HEK293 (cell line): ENCODE data around the gene ERG.
A peak's percentile ranks its signal among the peaks of the same experiment; 100 is the strongest.

Experiments
- CTCF ChIA-PET: fragments of 350-600 bp; formaldehyde crosslinking; extraction: SDS; loops from one replicate; lab custom pipeline; 2021; ENCODE audit warnings: antibody characterized with exemption; lab: Yijun Ruan, JAX
- POLR2A ChIA-PET: fragments of 300-600 bp; formaldehyde crosslinking; extraction: SDS; loops from one replicate; lab custom pipeline; 2020; ENCODE audit warnings: antibody characterized with exemption, inconsistent platforms; lab: Yijun Ruan, JAX
- H3K27ac ChIP-seq: fragments of 200-500 bp; sonication (Bioruptor generic); 2 replicates; pipeline ENCODE4 v1.5.1; 2014; ENCODE audit warnings: low read depth, low read length, control low read depth, inconsistent platforms; ENCODE audit errors: extremely low read depth
- H3K36me3 ChIP-seq, 2 experiments: fragments of 200-500 bp in 1 of 2; sonication (Bioruptor generic) in 1 of 2; 1 replicate in 1 of 2; 2 replicates in 1 of 2; pipeline ENCODE4 v1.5.1; 2014 to 2017; ENCODE audit warnings: inconsistent platforms in 2 of 2, low read length in 2 of 2; ENCODE audit not compliant: control insufficient read depth in 2 of 2, insufficient read depth in 1 of 2
- H3K4me1 ChIP-seq: fragments of 200-500 bp; sonication (Bioruptor generic); 2 replicates; pipeline ENCODE4 v1.5.1; 2014; ENCODE audit warnings: mild to moderate bottlenecking, low read length, inconsistent platforms; ENCODE audit not compliant: control insufficient read depth, insufficient read depth
- H3K4me3 ChIP-seq: 2 replicates; pipeline ENCODE4 v1.5.1; 2011; ENCODE audit warnings: low read depth, mild to moderate bottlenecking, control low read depth, low read length, moderate library complexity
- H3K9me3 ChIP-seq: fragments of 200-500 bp; sonication (Bioruptor generic); 2 replicates; pipeline ENCODE4 v1.5.1; 2014; ENCODE audit warnings: low read depth, low read length, inconsistent platforms; ENCODE audit not compliant: control insufficient read depth, insufficient read depth
- BCL11B ChIP-seq: fragments of 450-650 bp; formaldehyde crosslinking; IDR thresholded peaks from 2 replicates; pipeline ENCODE4 v1.5.1; 2016; ENCODE audit warnings: low read depth, missing biosample characterization, missing genetic modification characterization
- FEZF1 ChIP-seq: fragments of 450-650 bp; formaldehyde crosslinking; IDR thresholded peaks from 2 replicates; pipeline ENCODE4 v1.5.1; 2016; ENCODE audit warnings: missing biosample characterization, missing genetic modification characterization
- GLI2 ChIP-seq: fragments of 450-650 bp; formaldehyde crosslinking; IDR thresholded peaks from 2 replicates; pipeline ENCODE4; 2017; ENCODE audit warnings: missing biosample characterization, missing genetic modification characterization, low read depth, borderline replicate concordance
- KLF10 ChIP-seq: fragments of 450-650 bp; IDR thresholded peaks from 2 replicates; pipeline ENCODE4 v1.5.1; 2018; ENCODE audit warnings: missing biosample characterization, mild to moderate bottlenecking, missing genetic modification characterization
- PRDM6 ChIP-seq: fragments of 450-650 bp; formaldehyde crosslinking; IDR thresholded peaks from 2 replicates; pipeline ENCODE4 v1.5.1; 2017; ENCODE audit warnings: missing biosample characterization, missing genetic modification characterization
- SP3 ChIP-seq: fragments of 450-650 bp; formaldehyde crosslinking; IDR thresholded peaks from 2 replicates; pipeline ENCODE4 v1.5.1; 2016; ENCODE audit warnings: missing biosample characterization, missing genetic modification characterization
- SP7 ChIP-seq: fragments of 450-650 bp; formaldehyde crosslinking; IDR thresholded peaks from 2 replicates; pipeline ENCODE4 v1.5.1; 2016; ENCODE audit warnings: missing biosample characterization, missing genetic modification characterization
- TRIM28 ChIP-seq: IDR thresholded peaks from 2 replicates; pipeline ENCODE4 v1.6.1; 2011; ENCODE audit warnings: low read length, control low read depth, borderline replicate concordance
- TSHZ1 ChIP-seq: fragments of 450-650 bp; formaldehyde crosslinking; IDR thresholded peaks from 2 replicates; pipeline ENCODE4 v1.5.1; 2016; ENCODE audit warnings: missing biosample characterization, missing genetic modification characterization, borderline replicate concordance
- ZBTB7A ChIP-seq: fragments of 450-650 bp; formaldehyde crosslinking; IDR thresholded peaks from 2 replicates; pipeline ENCODE4 v1.5.1; 2016; ENCODE audit warnings: low read depth, missing biosample characterization, missing genetic modification characterization
- ZFP37 ChIP-seq: fragments of 450-650 bp; formaldehyde crosslinking; IDR thresholded peaks from 2 replicates; pipeline ENCODE4 v1.5.1; 2016; ENCODE audit warnings: missing biosample characterization, missing genetic modification characterization
- ZIC2 ChIP-seq: fragments of 450-650 bp; formaldehyde crosslinking; IDR thresholded peaks from 2 replicates; pipeline ENCODE4 v1.5.1; 2016; ENCODE audit warnings: missing biosample characterization, missing genetic modification characterization
- ZNF10 ChIP-seq: fragments of 450-650 bp; formaldehyde crosslinking; IDR thresholded peaks from 2 replicates; pipeline ENCODE4 v1.5.1; 2017; ENCODE audit warnings: missing biosample characterization, missing genetic modification characterization
- ZNF114 ChIP-seq: fragments of 450-650 bp; formaldehyde crosslinking; IDR thresholded peaks from 2 replicates; pipeline ENCODE4 v1.5.0; 2017; ENCODE audit warnings: missing biosample characterization, missing genetic modification characterization
- ZNF16 ChIP-seq: fragments of 450-650 bp; formaldehyde crosslinking; IDR thresholded peaks from 2 replicates; pipeline ENCODE4 v1.5.1; 2016; ENCODE audit warnings: low read depth, missing biosample characterization, missing genetic modification characterization
- ZNF169 ChIP-seq: fragments of 450-650 bp; formaldehyde crosslinking; IDR thresholded peaks from 2 replicates; pipeline ENCODE4 v1.5.1; 2016; ENCODE audit warnings: missing biosample characterization, missing genetic modification characterization
- ZNF18 ChIP-seq: fragments of 450-650 bp; formaldehyde crosslinking; IDR thresholded peaks from 2 replicates; pipeline ENCODE4 v1.5.1; 2016; ENCODE audit warnings: missing biosample characterization, missing genetic modification characterization
- ZNF184 ChIP-seq: fragments of 450-650 bp; IDR thresholded peaks from 2 replicates; pipeline ENCODE4 v1.5.1; 2018; ENCODE audit warnings: missing biosample characterization, mild to moderate bottlenecking, missing genetic modification characterization
- ZNF214 ChIP-seq: fragments of 450-650 bp; formaldehyde crosslinking; IDR thresholded peaks from 2 replicates; pipeline ENCODE4 v1.5.1; 2017; ENCODE audit warnings: missing biosample characterization, mild to moderate bottlenecking, missing genetic modification characterization, borderline replicate concordance
- ZNF292 ChIP-seq: fragments of 450-650 bp; formaldehyde crosslinking; IDR thresholded peaks from 2 replicates; pipeline ENCODE4 v1.5.1; 2016; ENCODE audit warnings: low read depth, missing biosample characterization, missing genetic modification characterization, borderline replicate concordance
- ZNF362 ChIP-seq: fragments of 450-650 bp; formaldehyde crosslinking; IDR thresholded peaks from 2 replicates; pipeline ENCODE4 v1.5.1; 2016; ENCODE audit warnings: missing biosample characterization, missing genetic modification characterization
- ZNF423 ChIP-seq: fragments of 450-650 bp; formaldehyde crosslinking; IDR thresholded peaks from 2 replicates; pipeline ENCODE4 v1.5.1; 2016; ENCODE audit warnings: missing biosample characterization, missing genetic modification characterization
- ZNF433 ChIP-seq: fragments of 450-650 bp; formaldehyde crosslinking; IDR thresholded peaks from 2 replicates; pipeline ENCODE4 v1.5.1; 2016; ENCODE audit warnings: missing biosample characterization, missing genetic modification characterization, low read depth
- ZNF510 ChIP-seq: fragments of 450-650 bp; formaldehyde crosslinking; IDR thresholded peaks from 2 replicates; pipeline ENCODE4 v1.5.1; 2018; ENCODE audit warnings: mild to moderate bottlenecking, missing genetic modification characterization, missing biosample characterization; ENCODE audit not compliant: insufficient replicate concordance
- ZNF529 ChIP-seq: fragments of 450-650 bp; formaldehyde crosslinking; IDR thresholded peaks from 2 replicates; pipeline ENCODE4 v1.5.1; 2017; ENCODE audit warnings: missing genetic modification characterization, missing biosample characterization; ENCODE audit not compliant: insufficient replicate concordance
- ZNF629 ChIP-seq: fragments of 450-650 bp; formaldehyde crosslinking; IDR thresholded peaks from 2 replicates; pipeline ENCODE4 v1.5.1; 2017; ENCODE audit warnings: missing biosample characterization, missing genetic modification characterization
- ZNF670 ChIP-seq: fragments of 450-650 bp; formaldehyde crosslinking; IDR thresholded peaks from 2 replicates; pipeline ENCODE4 v1.5.1; 2016; ENCODE audit warnings: missing biosample characterization, missing genetic modification characterization, low read depth
- ZNF707 ChIP-seq: fragments of 450-650 bp; formaldehyde crosslinking; IDR thresholded peaks from 2 replicates; pipeline ENCODE4 v1.5.1; 2016; ENCODE audit warnings: missing biosample characterization, missing genetic modification characterization
- ZNF792 ChIP-seq: fragments of 450-650 bp; formaldehyde crosslinking; IDR thresholded peaks from 2 replicates; pipeline ENCODE4 v1.5.1; 2016; ENCODE audit warnings: missing biosample characterization, missing genetic modification characterization
- ZNF837 ChIP-seq: fragments of 450-650 bp; formaldehyde crosslinking; IDR thresholded peaks from 2 replicates; pipeline ENCODE4 v1.5.1; 2016; ENCODE audit warnings: missing biosample characterization, missing genetic modification characterization
- ZSCAN23 ChIP-seq: fragments of 450-650 bp; formaldehyde crosslinking; IDR thresholded peaks from 2 replicates; pipeline ENCODE4 v1.5.1; 2016; ENCODE audit warnings: missing biosample characterization, missing genetic modification characterization

ERG gene

GRCh38 chr21:38346286-38346685 lies 152.0 kb downstream of the ERG start (continued):
- TF ChIP-seq ZBTB7A (tag by site-specific recombination) = no peak
- TF ChIP-seq FEZF1 = no peak

GRCh38 chr21:38343691-38344090 lies 154.6 kb downstream of the ERG start:
- Histone ChIP-seq H3K4me3 (no peak overlapping the region), H3K4me1 (peaks cover 23% of the 10 kb centered on the region), H3K9me3 (no peaks in the 10 kb centered on the region), H3K36me3 (no peaks in the 10 kb centered on the region), H3K27ac (peak overlapping the region; percentile 61; the same call in 1 of the 2 replicates)
- ChIA-PET POLR2A (interaction anchor here (1.0 kb wide), 1 partner anchor 20 kb away, joined by 3 read pairs; no protein-coding TSS in a partner anchor), CTCF (interaction anchor here (0.7 to 2.6 kb wide), 10 partner anchors 9 to 595 kb away, joined by 3 to 17 read pairs (median 4); no protein-coding TSS in a partner anchor)
- TF ChIP-seq ZNF629 (tag by site-specific recombination) (peak; percentile 43; the same call in 1 of the 2 replicates), ZNF214 (tag by site-specific recombination) (no peak), TSHZ1 (tag by site-specific recombination) (peak; percentile 56; the same call in 1 of the 2 replicates), ZNF837 (tag by site-specific recombination) (no peak), TRIM28 (peak; percentile 27; the same call in 1 of the 2 replicates), ZNF362 (no peak), ZNF510 (tag by site-specific recombination) (no peak), ZNF169 (tag by site-specific recombination) (no peak), ZNF292 (tag by site-specific recombination) (no peak), ZNF114 (no peak), ZNF10 (tag by site-specific recombination) (no peak), ZNF16 (tag by site-specific recombination) (no peak), ZSCAN23 (no peak), ZNF423 (tag by site-specific recombination) (no peak), ZNF707 (no peak), GLI2 (tag by site-specific recombination) (no peak), ZFP37 (tag by site-specific recombination) (no peak), ZNF670 (tag by site-specific recombination) (no peak), BCL11B (tag by site-specific recombination) (no peak), ZNF529 (tag by site-specific recombination) (no peak), KLF10 (tag by site-specific recombination) (no peak), SP7 (no peak), SP3 (no peak), ZIC2 (tag by site-specific recombination) (no peak), ZNF184 (peak; percentile 7; the same call in 1 of the 2 replicates), ZNF433 (no peak), PRDM6 (tag by site-specific recombination) (no peak), ZNF792 (tag by site-specific recombination) (no peak), ZNF18 (tag by site-specific recombination) (no peak)
